Measurements from ENCODE around the gene TNNT3.

The TNNT3 gene

GRCh38 chr11:1931341-1932104 is 12.0 kb downstream of the TNNT3 start:
- H3K27ac ChIP-seq (ENCODE audit: insufficient read depth in 1 of 2, low read depth in 1 of 2, low read length in 2 of 2, poor library complexity in 1 of 2, severe bottlenecking in 2 of 2) = peak overlapping the region in 1 of 2 experiments; percentile 75
- H3K4me1 ChIP-seq (ENCODE audit: control extremely low read depth in 1 of 4, control insufficient read depth in 4 of 4, insufficient read depth in 4 of 4, low read length in 3 of 4) = peaks cover 2 to 64% (median 33%) of the 10 kb centered on the region in 4 experiments
- DNase-seq = peak; percentile 21 to 63 (median 51)
- 11% methylated on average over 14 of the region's 18 CpGs for WGBS (ENCODE audit: insufficient coverage)
- no peaks in the 10 kb centered on the region for H3K9me3 ChIP-seq (ENCODE audit: control extremely low read depth in 1 of 5, control insufficient read depth in 4 of 5, insufficient read depth in 2 of 5, low read depth in 1 of 5, low read length in 4 of 5)
- H3K4me3 ChIP-seq (ENCODE audit: control insufficient read depth in 1 of 7, extremely low read depth in 1 of 7, insufficient read depth in 4 of 7, low read depth in 2 of 7, low read length in 6 of 7) = peak overlapping the region in 3 of 7 experiments; percentile 35 to 63 (median 41)
- no peaks in the 10 kb centered on the region for H3K36me3 ChIP-seq (ENCODE audit: control insufficient read depth in 4 of 4, insufficient read depth in 4 of 4, low read length in 3 of 4)
- POLR2A ChIA-PET = interaction anchor here (0.6 to 1.2 kb wide), 2 partner anchors 34 to 91 kb away, joined by 3 to 4 read pairs; no protein-coding TSS in a partner anchor
- CTCF ChIA-PET = interaction anchor here (0.8 to 3.4 kb wide), 4 partner anchors 10 to 55 kb away, joined by 3 to 17 read pairs (median 5); no protein-coding TSS in a partner anchor
- H3K27me3 ChIP-seq (replicated peaks in 2 of 5; ENCODE audit: control insufficient read depth in 4 of 5, insufficient read depth in 5 of 5, low read length in 4 of 5) = no peaks in the 10 kb centered on the region

- Histone ChIP-seq H3K9me3 (ENCODE audit: control extremely low read depth in 1 of 5, control insufficient read depth in 4 of 5, insufficient read depth in 2 of 5, low read depth in 1 of 5, low read length in 4 of 5) (no peaks in the 10 kb centered on the region), H3K4me1 (ENCODE audit: control extremely low read depth in 1 of 4, control insufficient read depth in 4 of 4, insufficient read depth in 4 of 4, low read length in 3 of 4) (peaks cover 2 to 58% (median 27%) of the 10 kb centered on the region in 4 experiments), H3K27me3 (replicated peaks in 2 of 5; ENCODE audit: control insufficient read depth in 4 of 5, insufficient read depth in 5 of 5, low read length in 4 of 5) (no peaks in the 10 kb centered on the region), H3K4me3 (ENCODE audit: control insufficient read depth in 1 of 7, extremely low read depth in 1 of 7, insufficient read depth in 4 of 7, low read depth in 2 of 7, low read length in 6 of 7) (peak overlapping the region in 3 of 7 experiments; percentile 35 to 63 (median 41)), H3K27ac (ENCODE audit: insufficient read depth in 1 of 2, low read depth in 1 of 2, low read length in 2 of 2, poor library complexity in 1 of 2, severe bottlenecking in 2 of 2) (peak overlapping the region in 1 of 2 experiments; percentile 75), H3K36me3 (ENCODE audit: control insufficient read depth in 4 of 4, insufficient read depth in 4 of 4, low read length in 3 of 4) (no peaks in the 10 kb centered on the region)
- DNase-seq = peak; percentile 67 to 92 (median 88)
- ChIA-PET CTCF (interaction anchor here (0.5 to 3.4 kb wide), 5 partner anchors 11 to 159 kb away, joined by 3 to 17 read pairs (median 4); no protein-coding TSS in a partner anchor), POLR2A (interaction anchor here (0.6 to 1.2 kb wide), 3 partner anchors 16 to 91 kb away, joined by 3 to 4 read pairs (median 3); no protein-coding TSS in a partner anchor)
- WGBS (ENCODE audit: insufficient coverage) = 28% methylated on average over 11 of the region's 11 CpGs
Measured at GRCh38 chr11:1932105-1932480, 12.6 kb downstream of the TNNT3 start.

- peak overlapping the region in 1 of 7 experiments; percentile 63 for H3K4me3 ChIP-seq (ENCODE audit: control insufficient read depth in 1 of 7, extremely low read depth in 1 of 7, insufficient read depth in 4 of 7, low read depth in 2 of 7, low read length in 6 of 7)
- POLR2A ChIA-PET = interaction anchor here (0.6 to 1.2 kb wide), 2 partner anchors 15 to 35 kb away, joined by 3 to 4 read pairs; no protein-coding TSS in a partner anchor
- no peaks in the 10 kb centered on the region for H3K36me3 ChIP-seq (ENCODE audit: control insufficient read depth in 4 of 4, insufficient read depth in 4 of 4, low read length in 3 of 4)
- no peak overlapping the region for H3K27ac ChIP-seq (ENCODE audit: insufficient read depth in 1 of 2, low read depth in 1 of 2, low read length in 2 of 2, poor library complexity in 1 of 2, severe bottlenecking in 2 of 2)
- 100% methylated on average over 3 of the region's 4 CpGs for WGBS (ENCODE audit: insufficient coverage)
- DNase-seq = no peak
- peaks cover 2 to 53% (median 25%) of the 10 kb centered on the region in 4 experiments for H3K4me1 ChIP-seq (ENCODE audit: control extremely low read depth in 1 of 4, control insufficient read depth in 4 of 4, insufficient read depth in 4 of 4, low read length in 3 of 4)
- no peaks in the 10 kb centered on the region for H3K27me3 ChIP-seq (replicated peaks in 2 of 5; ENCODE audit: control insufficient read depth in 4 of 5, insufficient read depth in 5 of 5, low read length in 4 of 5)
- CTCF ChIA-PET = interaction anchor here (0.5 to 3.4 kb wide), 7 partner anchors 12 to 159 kb away, joined by 3 to 17 read pairs (median 3); partner anchors contain the start of gene SYT8
- H3K9me3 ChIP-seq (ENCODE audit: control extremely low read depth in 1 of 5, control insufficient read depth in 4 of 5, insufficient read depth in 2 of 5, low read depth in 1 of 5, low read length in 4 of 5) = no peaks in the 10 kb centered on the region
Measured at GRCh38 chr11:1932681-1933080, 13.2 kb downstream of the TNNT3 start.

- WGBS (ENCODE audit: insufficient coverage) = 98% methylated on average over 14 of the region's 18 CpGs
- H3K9me3 ChIP-seq (ENCODE audit: control extremely low read depth in 1 of 5, control insufficient read depth in 4 of 5, insufficient read depth in 2 of 5, low read depth in 1 of 5, low read length in 4 of 5) = no peaks in the 10 kb centered on the region
- ChIA-PET CTCF (interaction anchor here (0.6 to 3.4 kb wide), 7 partner anchors 12 to 99 kb away, joined by 3 to 17 read pairs (median 3); partner anchors contain the start of gene SYT8), POLR2A (interaction anchor here (1.1 kb wide), 1 partner anchor 21 kb away, joined by 3 read pairs; no protein-coding TSS in a partner anchor)
- H3K36me3 ChIP-seq (ENCODE audit: control insufficient read depth in 4 of 4, insufficient read depth in 4 of 4, low read length in 3 of 4) = no peaks in the 10 kb centered on the region
- H3K4me1 ChIP-seq (ENCODE audit: control extremely low read depth in 1 of 4, control insufficient read depth in 4 of 4, insufficient read depth in 4 of 4, low read length in 3 of 4) = peaks cover 2 to 53% (median 30%) of the 10 kb centered on the region in 4 experiments
- DNase-seq = no peak
- H3K4me3 ChIP-seq (ENCODE audit: control insufficient read depth in 1 of 7, extremely low read depth in 1 of 7, insufficient read depth in 4 of 7, low read depth in 2 of 7, low read length in 6 of 7) = no peak overlapping the region
- no peaks in the 10 kb centered on the region for H3K27me3 ChIP-seq (replicated peaks in 2 of 5; ENCODE audit: control insufficient read depth in 4 of 5, insufficient read depth in 5 of 5, low read length in 4 of 5)
- H3K27ac ChIP-seq (ENCODE audit: insufficient read depth in 1 of 2, low read depth in 1 of 2, low read length in 2 of 2, poor library complexity in 1 of 2, severe bottlenecking in 2 of 2) = no peak overlapping the region
Measured at GRCh38 chr11:1933416-1934334, 14.2 kb downstream of the TNNT3 start.

- POLR2A ChIA-PET = interaction anchor here (1.1 kb wide), 1 partner anchor 22 kb away, joined by 3 read pairs; no protein-coding TSS in a partner anchor
- Histone ChIP-seq H3K27me3 (replicated peaks in 2 of 5; ENCODE audit: control insufficient read depth in 4 of 5, insufficient read depth in 5 of 5, low read length in 4 of 5) (no peaks in the 10 kb centered on the region), H3K9me3 (ENCODE audit: control extremely low read depth in 1 of 5, control insufficient read depth in 4 of 5, insufficient read depth in 2 of 5, low read depth in 1 of 5, low read length in 4 of 5) (no peaks in the 10 kb centered on the region), H3K27ac (ENCODE audit: insufficient read depth in 1 of 2, low read depth in 1 of 2, low read length in 2 of 2, poor library complexity in 1 of 2, severe bottlenecking in 2 of 2) (no peak overlapping the region), H3K4me3 (ENCODE audit: control insufficient read depth in 1 of 7, extremely low read depth in 1 of 7, insufficient read depth in 4 of 7, low read depth in 2 of 7, low read length in 6 of 7) (no peak overlapping the region), H3K4me1 (ENCODE audit: control extremely low read depth in 1 of 4, control insufficient read depth in 4 of 4, insufficient read depth in 4 of 4, low read length in 3 of 4) (peaks cover 2 to 55% (median 35%) of the 10 kb centered on the region in 4 experiments), H3K36me3 (ENCODE audit: control insufficient read depth in 4 of 4, insufficient read depth in 4 of 4, low read length in 3 of 4) (no peaks in the 10 kb centered on the region)
- CTCF ChIA-PET = interaction anchor here (1.1 to 3.4 kb wide), 5 partner anchors 13 to 35 kb away, joined by 3 to 17 read pairs (median 3); no protein-coding TSS in a partner anchor
- no peak for DNase-seq
- WGBS (ENCODE audit: insufficient coverage) = 77% methylated on average over 17 of the region's 24 CpGs
Measured at GRCh38 chr11:1934335-1935155, 15.0 kb downstream of the TNNT3 start.

Measured in common myeloid progenitor, CD34-positive (primary cell).